HepG2 (cell line): ENCODE data around the gene ORC6. TPM values are rescaled to one million over a fixed set of nuclear protein-coding genes. Genes with fewer than 3 reads are reported as not detected.

ENCODE experiments used
- ATAC-seq: fragments of 200-7000 bp; cut with Tn5 transposase; 3 replicates; pipeline ENCODE4 v1.9.1; 2020; ENCODE audit warnings: mild to moderate bottlenecking, moderate library complexity
- BruUV-seq: library from RNA; stranded (reverse); fragments of 400-500 nt; replicated peaks from 2 replicates; lab custom pipeline; 2021; lab: Mats Ljungman, UMichigan
- CTCF ChIA-PET: fragments of 300-600 bp; formaldehyde crosslinking; extraction: SDS; loops from one replicate; lab custom pipeline; 2021; ENCODE audit warnings: low total read pairs, inconsistent platforms, low intra/inter-chr PET ratio; lab: Yijun Ruan, JAX
- POLR2A ChIA-PET: fragments of 350-600 bp; sonication (Branson Sonifier 250); formaldehyde crosslinking; loops from one replicate; lab custom pipeline; 2020; ENCODE audit warnings: antibody characterized with exemption, inconsistent platforms; lab: Yijun Ruan, JAX
- DNase-seq: peaks from one replicate; pipeline ENCODE4 v3.0.0-alpha.2; 2015; ENCODE audit warnings: low spot score
- FAIRE-seq: peaks from 3 replicates; lab custom pipeline; 2011; peaks lifted over from hg19 to GRCh38; lab: Jason Lieb, UNC
- H2AFZ ChIP-seq: one replicate; pipeline ENCODE4 v1.6.1; 2011; ENCODE audit warnings: low read length, inconsistent platforms
- H3K27ac ChIP-seq: fragments of 300-600 bp; 3 replicates; pipeline ENCODE4 v1.8.0; 2011; ENCODE audit warnings: mixed run types, mild to moderate bottlenecking, mixed read lengths, low read length, inconsistent platforms; ENCODE audit not compliant: insufficient read depth; ENCODE audit errors: extremely low read length
- H3K27me3 ChIP-seq, 2 experiments: fragments of 200-600 bp in 1 of 2; 2 replicates in 1 of 2; 3 replicates in 1 of 2; pipeline versions ENCODE4 v1.6.0 to v1.8.0; 2011; ENCODE audit warnings: low read length in 2 of 2, mild to moderate bottlenecking in 2 of 2, moderate library complexity in 2 of 2, inconsistent platforms in 1 of 2; ENCODE audit not compliant: insufficient read depth in 2 of 2, control insufficient read depth in 1 of 2
- H3K36me3 ChIP-seq, 2 experiments: fragments of 200-600 bp in 1 of 2; replicated peaks in 1 of 2; 2 replicates in 1 of 2; 3 replicates in 1 of 2; pipeline versions ENCODE4 v1.5.1 to v1.8.0; 2011; ENCODE audit warnings: low read length in 2 of 2, inconsistent platforms in 1 of 2; ENCODE audit not compliant: insufficient read depth in 2 of 2, control insufficient read depth in 1 of 2
- H3K4me1 ChIP-seq: 2 replicates; pipeline ENCODE4 v1.5.1; 2012; ENCODE audit warnings: low read length, inconsistent platforms; ENCODE audit not compliant: insufficient read depth
- H3K4me2 ChIP-seq: 2 replicates; pipeline ENCODE4 v1.6.0; 2011; ENCODE audit warnings: low read depth, low read length, inconsistent platforms
- H3K4me3 ChIP-seq, 3 experiments: fragments of 200-600 bp in 1 of 3; sonication (generic), shearing (Covaris generic) in 1 of 3; replicated peaks in 1 of 3; 2 replicates each; pipeline ENCODE4 v1.5.1; 2011 to 2016; ENCODE audit warnings: low read length in 3 of 3, inconsistent platforms in 2 of 3, low read depth in 2 of 3, mild to moderate bottlenecking in 2 of 3, control low read depth in 1 of 3, mixed read lengths in 1 of 3; ENCODE audit not compliant: insufficient read depth in 1 of 3
- H3K79me2 ChIP-seq: one replicate; pipeline ENCODE4 v1.6.1; 2011; ENCODE audit warnings: low read length, inconsistent platforms; ENCODE audit not compliant: insufficient read depth
- H3K9ac ChIP-seq: 2 replicates; pipeline ENCODE4 v1.6.0; 2011; ENCODE audit warnings: mild to moderate bottlenecking, low read depth, low read length, inconsistent platforms; ENCODE audit not compliant: insufficient read depth
- H3K9me3 ChIP-seq: 2 replicates; pipeline ENCODE4 v1.5.1; 2012; ENCODE audit warnings: mild to moderate bottlenecking, low read length
- H4K20me1 ChIP-seq: 2 replicates; pipeline ENCODE4 v1.6.0; 2011; ENCODE audit warnings: inconsistent platforms, mild to moderate bottlenecking, low read length, moderate library complexity; ENCODE audit not compliant: insufficient read depth
- ADNP ChIP-seq: sonication (generic); formaldehyde crosslinking; IDR thresholded peaks from 2 replicates; pipeline ENCODE4 v1.4.0; 2020; ENCODE audit warnings: missing genetic modification reagents
- CAMTA2 ChIP-seq: sonication (generic); formaldehyde crosslinking; IDR thresholded peaks from 2 replicates; pipeline ENCODE4 v1.4.0; 2020; ENCODE audit warnings: mild to moderate bottlenecking, missing genetic modification reagents, borderline replicate concordance
- HNRNPLL ChIP-seq: fragments of 200-400 bp; formaldehyde crosslinking; IDR thresholded peaks from 2 replicates; pipeline ENCODE4 v1.6.1; 2017; ENCODE audit warnings: mild to moderate bottlenecking, low read depth, low read length; ENCODE audit not compliant: poor library complexity, severe bottlenecking
- KDM1A ChIP-seq: IDR thresholded peaks from 2 replicates; pipeline ENCODE4 v1.6.1; 2016; ENCODE audit warnings: missing compliant biosample characterization
- KDM2A ChIP-seq: sonication (generic); formaldehyde crosslinking; IDR thresholded peaks from 2 replicates; pipeline ENCODE4 v1.4.0; 2020; ENCODE audit warnings: low read depth, missing genetic modification reagents, borderline replicate concordance
- KLF13 ChIP-seq: sonication (generic); formaldehyde crosslinking; IDR thresholded peaks from 2 replicates; pipeline ENCODE4 v1.4.0; 2020; ENCODE audit warnings: mild to moderate bottlenecking, missing genetic modification reagents
- NAIF1 ChIP-seq: sonication (generic); formaldehyde crosslinking; IDR thresholded peaks from 2 replicates; pipeline ENCODE4 v1.5.0; 2020; ENCODE audit warnings: mild to moderate bottlenecking, missing genetic modification reagents, borderline replicate concordance
- PHF21A ChIP-seq: sonication (generic); formaldehyde crosslinking; IDR thresholded peaks from 2 replicates; pipeline ENCODE4 v1.5.0; 2020; ENCODE audit warnings: mild to moderate bottlenecking, missing genetic modification reagents
- RCOR2 ChIP-seq: IDR thresholded peaks from 2 replicates; pipeline ENCODE4 v1.6.1; 2016; ENCODE audit warnings: missing biosample characterization, missing genetic modification reagents
- RFXAP ChIP-seq: sonication (generic); formaldehyde crosslinking; IDR thresholded peaks from 2 replicates; pipeline ENCODE4 v1.4.0; 2020; ENCODE audit warnings: missing genetic modification reagents, borderline replicate concordance
- SRSF1 ChIP-seq: fragments of 200-400 bp; formaldehyde crosslinking; optimal IDR thresholded peaks from 2 replicates; pipeline ENCODE3; 2017; ENCODE audit warnings: mild to moderate bottlenecking, low read depth, low read length, moderate library complexity
- ZMYM4 ChIP-seq: sonication (generic); formaldehyde crosslinking; IDR thresholded peaks from 2 replicates; pipeline ENCODE4 v1.8.1; 2023; ENCODE audit warnings: mild to moderate bottlenecking, missing genetic modification reagents
- ZNF235 ChIP-seq: sonication (generic); formaldehyde crosslinking; IDR thresholded peaks from 2 replicates; pipeline ENCODE4 v1.8.1; 2023; ENCODE audit warnings: mild to moderate bottlenecking, missing genetic modification reagents, borderline replicate concordance
- ZNF660 ChIP-seq: sonication (generic); formaldehyde crosslinking; IDR thresholded peaks from 2 replicates; pipeline ENCODE4 v1.5.1; 2020; ENCODE audit warnings: mild to moderate bottlenecking, low read depth, missing genetic modification reagents, borderline replicate concordance
- ZSCAN9 ChIP-seq: IDR thresholded peaks from 2 replicates; pipeline ENCODE4 v1.6.1; 2016; ENCODE audit warnings: borderline replicate concordance
- WGBS: methylation state at CpG from one replicate; pipeline ENCODE4 v1.1.6; 2017; ENCODE audit warnings: low lambda C conversion rate; 5-methylcytosine and 5-hydroxymethylcytosine counted together
- in situ Hi-C: cut with HindIII; loops from 2 replicates; pipeline ENCODE4 v1.10.0; 2017; ENCODE audit warnings: low pct_unique_long_range_greater_than_20kb; ENCODE audit not compliant: extremely low pct_ligation_motif_present
- intact Hi-C: fragments of 100-400 bp; cut with micrococcal nuclease; formaldehyde crosslinking; loops from one replicate; pipeline ENCODE4 v1.10.0; 2022; ENCODE audit not compliant: unreplicated experiment
- polyA plus RNA-seq, 8 experiments: library from polyadenylated mRNA; depleted of rRNA in 3 of 8; stranded (reverse) in 7 of 8; unstranded in 1 of 8; fragments of >200 nt; fragmentation: Illumina TruSeq in 4 of 8; extraction: Trizol in 4 of 8; gene quantifications; 2 replicates each; pipeline versions ENCODE4 v1.2.1 to v1.2.3, GENCODE V29; 2011 to 2016; ENCODE audit warnings: low read depth in 4 of 8, missing spikeins in 1 of 8, mixed read lengths in 1 of 8; ENCODE audit not compliant: insufficient read depth in 1 of 8
- total RNA-seq, 5 experiments: library from RNA; depleted of rRNA; stranded (reverse); fragments of >200 nt; fragmentation: Illumina TruSeq; extraction: Trizol; gene quantifications; 2 replicates each; pipeline ENCODE4 v1.2.3, GENCODE V29; 2016; ENCODE audit warnings: low read depth in 1 of 5
- TF ChIP-seq, protein P1 (sequence below): IDR thresholded peaks from 2 replicates; pipeline ENCODE4 v1.6.1; 2016; ENCODE audit warnings: mild to moderate bottlenecking
- TF ChIP-seq, protein P2 (sequence below): IDR thresholded peaks from 2 replicates; pipeline ENCODE4 v1.6.1; 2016; ENCODE audit warnings: low read depth
- TF ChIP-seq, protein P3 (sequence below): sonication (generic); formaldehyde crosslinking; IDR thresholded peaks from 2 replicates; pipeline ENCODE4 v1.9.0; 2021; ENCODE audit warnings: missing genetic modification reagents, borderline replicate concordance
- TF ChIP-seq, protein P4 (sequence below): sonication (generic); formaldehyde crosslinking; IDR thresholded peaks from 2 replicates; pipeline ENCODE4 v1.4.0; 2020; ENCODE audit warnings: missing genetic modification reagents, low read depth, mild to moderate bottlenecking, borderline replicate concordance
- TF ChIP-seq, protein P5 (sequence below): sonication (generic); formaldehyde crosslinking; IDR thresholded peaks from 2 replicates; pipeline ENCODE4 v1.8.1; 2023; ENCODE audit warnings: missing genetic modification reagents, inconsistent platforms, borderline replicate concordance

Gene ORC6
- total and polyA plus RNA-seq, 2 of the 13 experiments (the other 11 are each of a cell fraction or from before 2014, with no cell fraction given) = 34.2 to 69.8 TPM

DNA sequence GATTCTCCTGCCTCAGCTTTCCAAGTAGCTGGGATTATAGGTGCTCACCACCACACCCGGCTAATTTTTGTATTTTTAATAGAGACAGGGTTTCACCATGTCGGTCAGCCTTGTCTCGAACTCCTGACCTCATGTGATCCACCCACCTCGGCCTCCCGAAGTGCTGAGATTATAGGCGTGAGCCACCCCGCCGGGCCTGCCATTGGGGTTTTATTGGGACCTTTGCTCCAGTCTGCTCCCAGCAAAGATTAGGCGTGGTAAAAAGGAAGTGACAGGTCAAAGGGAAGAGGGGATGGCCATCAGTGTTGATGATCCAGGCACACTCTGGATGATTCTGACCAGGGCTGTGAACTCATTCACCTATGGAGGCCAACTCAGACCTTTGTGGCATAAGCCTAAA lies 38.2 kb downstream of the ORC6 start (continued):
- no peak for TF ChIP-seq RCOR2 (CRISPR knock-in tag)
- no peak for TF ChIP-seq ZNF660
- TF ChIP-seq, protein P1, sequence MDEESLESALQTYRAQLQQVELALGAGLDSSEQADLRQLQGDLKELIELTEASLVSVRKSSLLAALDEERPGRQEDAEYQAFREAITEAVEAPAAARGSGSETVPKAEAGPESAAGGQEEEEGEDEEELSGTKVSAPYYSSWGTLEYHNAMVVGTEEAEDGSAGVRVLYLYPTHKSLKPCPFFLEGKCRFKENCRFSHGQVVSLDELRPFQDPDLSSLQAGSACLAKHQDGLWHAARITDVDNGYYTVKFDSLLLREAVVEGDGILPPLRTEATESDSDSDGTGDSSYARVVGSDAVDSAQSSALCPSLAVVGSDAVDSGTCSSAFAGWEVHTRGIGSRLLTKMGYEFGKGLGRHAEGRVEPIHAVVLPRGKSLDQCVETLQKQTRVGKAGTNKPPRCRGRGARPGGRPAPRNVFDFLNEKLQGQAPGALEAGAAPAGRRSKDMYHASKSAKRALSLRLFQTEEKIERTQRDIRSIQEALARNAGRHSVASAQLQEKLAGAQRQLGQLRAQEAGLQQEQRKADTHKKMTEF (CRISPR knock-in tag) = no peak
- no peak for TF ChIP-seq ZMYM4
- no peak for TF ChIP-seq ZNF235
- TF ChIP-seq, protein P2, sequence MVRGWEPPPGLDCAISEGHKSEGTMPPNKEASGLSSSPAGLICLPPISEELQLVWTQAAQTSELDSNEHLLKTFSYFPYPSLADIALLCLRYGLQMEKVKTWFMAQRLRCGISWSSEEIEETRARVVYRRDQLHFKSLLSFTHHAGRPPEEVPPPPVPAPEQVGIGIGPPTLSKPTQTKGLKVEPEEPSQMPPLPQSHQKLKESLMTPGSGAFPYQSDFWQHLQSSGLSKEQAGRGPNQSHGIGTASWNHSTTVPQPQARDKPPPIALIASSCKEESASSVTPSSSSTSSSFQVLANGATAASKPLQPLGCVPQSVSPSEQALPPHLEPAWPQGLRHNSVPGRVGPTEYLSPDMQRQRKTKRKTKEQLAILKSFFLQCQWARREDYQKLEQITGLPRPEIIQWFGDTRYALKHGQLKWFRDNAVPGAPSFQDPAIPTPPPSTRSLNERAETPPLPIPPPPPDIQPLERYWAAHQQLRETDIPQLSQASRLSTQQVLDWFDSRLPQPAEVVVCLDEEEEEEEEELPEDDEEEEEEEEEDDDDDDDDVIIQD = no peak

DNA sequence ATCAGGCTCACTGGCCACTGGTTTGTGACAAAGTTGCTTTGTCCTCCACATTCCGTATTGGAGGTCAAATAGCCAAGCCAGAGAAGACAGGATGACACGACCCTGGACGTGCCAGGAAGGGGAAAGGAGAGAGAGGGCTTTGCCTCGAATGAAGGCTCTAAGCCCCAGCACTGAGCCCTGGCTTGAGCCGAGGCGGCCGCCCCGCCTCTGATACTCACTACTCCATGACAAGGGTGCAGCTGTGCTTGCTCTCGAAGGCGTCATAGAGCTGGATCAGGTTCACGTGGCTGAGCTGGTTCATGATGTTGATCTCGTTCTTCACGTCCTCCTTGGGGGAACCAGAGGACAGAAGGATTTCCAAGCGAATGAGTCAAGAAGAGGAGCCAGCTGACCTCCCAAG lies 39.3 kb downstream of the ORC6 start:
- Histone ChIP-seq H3K4me2 (no peak overlapping the region), H3K27ac (no peak overlapping the region), H3K9ac (no peak overlapping the region), H3K4me1 (no peaks in the 10 kb centered on the region), H3K9me3 (no peaks in the 10 kb centered on the region), H3K4me3 (no peak overlapping the region), H3K36me3 (no peaks in the 10 kb centered on the region), H3K79me2 (no peaks in the 10 kb centered on the region), H2AFZ (no peak overlapping the region), H4K20me1 (no peaks in the 10 kb centered on the region), H3K27me3 (peaks cover 3 to 16% of the 10 kb centered on the region in 2 experiments; a peak in 2 of 5 replicates)
- POLR2A ChIA-PET = no interaction called here
- in situ Hi-C loops = no loop called here
- ATAC-seq (no peak), FAIRE-seq (no peak), DNase-seq (no peak)
- intact Hi-C loops = no loop called here
- WGBS = 47% methylated on average over 14 of the region's 14 CpGs
- no TSS peak for BruUV-seq
- CTCF ChIA-PET = no interaction called here
- no peak for TF ChIP-seq KLF13
- TF ChIP-seq NAIF1 (CRISPR knock-in tag) = no peak
- TF ChIP-seq PHF21A (CRISPR knock-in tag) = no peak
- no peak for TF ChIP-seq CAMTA2 (CRISPR knock-in tag)
- TF ChIP-seq SRSF1 = no peak
- no peak for TF ChIP-seq ADNP
- TF ChIP-seq ZSCAN9 (CRISPR knock-in tag) = no peak
- TF ChIP-seq RFXAP = no peak
- TF ChIP-seq, protein P3, sequence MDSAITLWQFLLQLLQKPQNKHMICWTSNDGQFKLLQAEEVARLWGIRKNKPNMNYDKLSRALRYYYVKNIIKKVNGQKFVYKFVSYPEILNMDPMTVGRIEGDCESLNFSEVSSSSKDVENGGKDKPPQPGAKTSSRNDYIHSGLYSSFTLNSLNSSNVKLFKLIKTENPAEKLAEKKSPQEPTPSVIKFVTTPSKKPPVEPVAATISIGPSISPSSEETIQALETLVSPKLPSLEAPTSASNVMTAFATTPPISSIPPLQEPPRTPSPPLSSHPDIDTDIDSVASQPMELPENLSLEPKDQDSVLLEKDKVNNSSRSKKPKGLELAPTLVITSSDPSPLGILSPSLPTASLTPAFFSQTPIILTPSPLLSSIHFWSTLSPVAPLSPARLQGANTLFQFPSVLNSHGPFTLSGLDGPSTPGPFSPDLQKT (CRISPR knock-in tag) = no peak
- TF ChIP-seq, protein P4, sequence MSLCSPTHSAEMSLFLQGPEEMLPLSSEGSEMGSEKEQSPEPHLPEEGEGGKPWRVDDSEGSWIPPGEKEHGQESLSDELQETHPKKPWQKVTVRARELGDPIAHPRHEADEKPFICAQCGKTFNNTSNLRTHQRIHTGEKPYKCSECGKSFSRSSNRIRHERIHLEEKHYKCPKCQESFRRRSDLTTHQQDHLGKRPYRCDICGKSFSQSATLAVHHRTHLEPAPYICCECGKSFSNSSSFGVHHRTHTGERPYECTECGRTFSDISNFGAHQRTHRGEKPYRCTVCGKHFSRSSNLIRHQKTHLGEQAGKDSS (CRISPR knock-in tag) = no peak
- TF ChIP-seq, protein P5, sequence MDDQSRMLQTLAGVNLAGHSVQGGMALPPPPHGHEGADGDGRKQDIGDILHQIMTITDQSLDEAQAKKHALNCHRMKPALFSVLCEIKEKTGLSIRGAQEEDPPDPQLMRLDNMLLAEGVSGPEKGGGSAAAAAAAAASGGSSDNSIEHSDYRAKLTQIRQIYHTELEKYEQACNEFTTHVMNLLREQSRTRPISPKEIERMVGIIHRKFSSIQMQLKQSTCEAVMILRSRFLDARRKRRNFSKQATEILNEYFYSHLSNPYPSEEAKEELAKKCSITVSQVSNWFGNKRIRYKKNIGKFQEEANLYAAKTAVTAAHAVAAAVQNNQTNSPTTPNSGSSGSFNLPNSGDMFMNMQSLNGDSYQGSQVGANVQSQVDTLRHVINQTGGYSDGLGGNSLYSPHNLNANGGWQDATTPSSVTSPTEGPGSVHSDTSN (CRISPR knock-in tag) = no peak
- no peak for TF ChIP-seq KDM1A (CRISPR knock-in tag)
- TF ChIP-seq HNRNPLL = no peak
- TF ChIP-seq KDM2A (CRISPR knock-in tag) = no peak
